Measurements from ENCODE around the gene HERC2. TPM values are rescaled to one million over a fixed set of nuclear protein-coding genes. Genes with fewer than 3 reads are reported as not detected.
"Not testable (repeated sequence)": the region's sequence is repeated elsewhere in the genome, so short reads cannot be mapped to it uniquely, and the experiment has no call there.

HERC2 gene
- total and polyA plus RNA-seq, 4 experiments from 2014 or later = 3.4 to 55.1 (median 28.9) TPM

DNA sequence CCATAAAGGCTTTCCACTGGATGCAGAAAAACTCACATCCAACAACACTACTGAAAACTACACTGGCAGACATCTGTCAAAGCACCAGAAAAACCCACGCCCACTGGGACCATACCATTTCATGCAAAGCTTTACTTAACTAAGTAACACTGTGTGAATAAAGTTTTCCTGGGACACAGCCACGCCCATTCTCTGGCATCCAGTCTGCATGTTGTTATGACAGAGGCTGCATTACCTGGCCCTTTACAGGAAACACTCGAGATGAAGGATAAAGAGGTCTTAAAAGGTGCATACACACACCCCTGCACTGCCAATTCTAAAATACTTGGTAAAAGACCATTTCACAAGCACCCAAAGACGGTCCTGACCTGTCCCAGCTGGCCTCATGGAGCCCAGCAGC, 176.6 kb downstream of the HERC2 start:
- DNase-seq; H3K4me3 ChIP-seq (ENCODE audit: low read length in 2 of 2); intact Hi-C loops (cut with micrococcal nuclease); H3K4me1 ChIP-seq (ENCODE audit: insufficient read depth, low read length); H3K27me3 Mint-ChIP-seq; H3K9me3 ChIP-seq (ENCODE audit: control insufficient read depth in 1 of 2, low read length in 2 of 2); H3K27me3 ChIP-seq (ENCODE audit: insufficient read depth, low read length); H3K27ac ChIP-seq (ENCODE audit: low read depth, low read length): not testable (repeated sequence)
- Mint-ChIP-seq H3K9me3 (peaks cover 0 to 15% (median 5%) of the 10 kb centered on the region in 8 donors), H3K36me3 (peaks cover 44 to 62% of the 10 kb centered on the region in 2 donors), H3K27ac (peak overlapping the region in 2 of 7 donors; percentile 56 to 87), H3K4me1 (peaks cover 0 to 55% (median 6%) of the 10 kb centered on the region in 4 donors), H3K4me3 (peak overlapping the region in 2 of 8 donors; percentile 14 to 35)
- POLR2A ChIA-PET (ENCODE audit: partially characterized antibody) = interaction anchor here (0.7 to 2.1 kb wide), 7 partner anchors 9 to 59 kb away, joined by 3 to 19 read pairs (median 4); no protein-coding TSS in a partner anchor
- H3K36me3 ChIP-seq (ENCODE audit: insufficient read depth, low read length) = peaks cover 14% of the 10 kb centered on the region
- CTCF ChIA-PET (ENCODE audit: partially characterized antibody) = interaction anchor here (0.9 to 5.8 kb wide), 3 partner anchors 11 to 59 kb away, joined by 3 to 39 read pairs (median 4); no protein-coding TSS in a partner anchor

DNA sequence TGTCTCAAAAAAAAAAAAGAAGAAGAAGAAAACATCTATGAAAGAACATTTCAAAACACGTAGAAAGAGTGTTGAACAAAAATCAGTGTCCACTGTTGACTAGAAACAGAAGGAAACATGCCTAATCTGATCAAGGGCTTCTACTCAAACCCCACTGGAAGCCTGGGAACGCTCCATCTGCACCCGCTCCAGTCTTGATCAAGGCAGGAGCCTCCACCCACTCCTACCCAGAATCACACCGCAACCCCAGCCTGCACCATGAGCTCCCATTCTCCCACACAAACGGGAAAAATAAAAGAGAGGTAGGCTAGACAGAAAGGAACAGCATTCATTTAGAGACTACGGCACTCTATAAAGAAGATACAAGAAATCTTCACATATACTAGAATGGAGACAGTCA, 181.9 kb downstream of the HERC2 start:
- Histone ChIP-seq H3K4me3 (ENCODE audit: low read length in 2 of 2) (no peak overlapping the region), H3K9me3 (ENCODE audit: control insufficient read depth in 1 of 2, low read length in 2 of 2) (no peaks in the 10 kb centered on the region), H3K27ac (ENCODE audit: low read depth, low read length) (no peak overlapping the region), H3K27me3 (ENCODE audit: insufficient read depth, low read length) (no peaks in the 10 kb centered on the region), H3K4me1 (ENCODE audit: insufficient read depth, low read length) (peaks cover 29% of the 10 kb centered on the region), H3K36me3 (ENCODE audit: insufficient read depth, low read length) (peaks cover 17% of the 10 kb centered on the region)
- CTCF ChIA-PET (ENCODE audit: partially characterized antibody) = interaction anchor here (1.5 to 2.7 kb wide), 2 partner anchors 11 to 14 kb away, joined by 4 to 8 read pairs; no protein-coding TSS in a partner anchor
- Mint-ChIP-seq H3K9me3 (no peaks in the 10 kb centered on the region), H3K4me3 (no peak overlapping the region), H3K4me1 (peaks cover 25 to 67% (median 33%) of the 10 kb centered on the region in 4 donors), H3K27ac (peak overlapping the region in 3 of 7 donors; percentile 66 to 82 (median 68)), H3K36me3 (peaks cover 54 to 57% of the 10 kb centered on the region in 2 donors), H3K27me3 (no peaks in the 10 kb centered on the region)
- DNase-seq = no peak
- POLR2A ChIA-PET (ENCODE audit: partially characterized antibody) = interaction anchor here (1.2 kb wide), 1 partner anchor 32 kb away, joined by 4 read pairs; no protein-coding TSS in a partner anchor
- intact Hi-C loops (cut with micrococcal nuclease) = no loop called here

DNA sequence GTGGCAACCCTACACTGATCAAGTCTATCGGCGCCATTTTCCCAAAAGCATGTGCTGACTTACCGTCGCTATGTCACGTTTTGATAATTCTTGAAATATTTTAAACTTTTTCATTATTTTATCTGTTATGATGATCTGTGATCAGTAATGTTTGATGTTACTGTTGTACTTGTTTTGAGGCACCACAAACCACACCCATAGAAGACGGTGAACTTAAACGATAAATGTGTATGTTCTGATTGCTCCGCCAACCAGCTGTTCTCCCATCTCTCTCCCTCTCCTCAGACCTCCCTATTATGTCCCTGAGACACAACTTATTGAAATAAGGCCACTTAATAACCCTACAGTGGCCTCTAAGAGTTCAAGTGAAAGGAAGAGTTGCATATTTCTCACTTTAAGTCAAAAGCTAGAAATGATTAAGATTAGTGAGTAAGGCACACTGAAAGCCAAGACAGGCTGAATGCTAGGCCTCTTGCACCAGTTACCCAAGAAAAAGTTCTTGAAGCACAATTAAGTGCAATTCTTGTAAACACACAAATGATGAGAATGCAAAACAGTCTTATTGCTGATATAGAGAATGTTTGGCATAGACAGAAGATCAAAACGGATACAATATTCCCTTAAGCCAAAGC, 184.5 kb downstream of the HERC2 start:
- Mint-ChIP-seq H3K36me3 (peaks cover 56 to 57% of the 10 kb centered on the region in 2 donors), H3K4me3 (peak overlapping the region in 6 of 8 donors; percentile 21 to 84 (median 64)), H3K27ac (peak overlapping the region; percentile 62 to 96 (median 88)), H3K4me1 (peaks cover 28 to 78% (median 40%) of the 10 kb centered on the region in 4 donors)
- DNase-seq = peak in 4 of 5 donors; percentile 5 to 18 (median 10)
- CTCF ChIA-PET (ENCODE audit: partially characterized antibody) = interaction anchor here (1.3 to 5.4 kb wide), 4 partner anchors 9 to 30 kb away, joined by 3 to 28 read pairs (median 6); no protein-coding TSS in a partner anchor
- H3K36me3 ChIP-seq (ENCODE audit: insufficient read depth, low read length); intact Hi-C loops (cut with micrococcal nuclease); H3K4me3 ChIP-seq (ENCODE audit: low read length in 2 of 2); H3K27me3 Mint-ChIP-seq; H3K9me3 Mint-ChIP-seq; H3K9me3 ChIP-seq (ENCODE audit: control insufficient read depth in 1 of 2, low read length in 2 of 2); H3K27me3 ChIP-seq (ENCODE audit: insufficient read depth, low read length); H3K27ac ChIP-seq (ENCODE audit: low read depth, low read length): not testable (repeated sequence)
- POLR2A ChIA-PET (ENCODE audit: partially characterized antibody) = interaction anchor here (0.6 to 6.5 kb wide), 9 partner anchors 8 to 83 kb away, joined by 3 to 30 read pairs (median 19); no protein-coding TSS in a partner anchor
- H3K4me1 ChIP-seq (ENCODE audit: insufficient read depth, low read length) = peaks cover 29% of the 10 kb centered on the region

DNA sequence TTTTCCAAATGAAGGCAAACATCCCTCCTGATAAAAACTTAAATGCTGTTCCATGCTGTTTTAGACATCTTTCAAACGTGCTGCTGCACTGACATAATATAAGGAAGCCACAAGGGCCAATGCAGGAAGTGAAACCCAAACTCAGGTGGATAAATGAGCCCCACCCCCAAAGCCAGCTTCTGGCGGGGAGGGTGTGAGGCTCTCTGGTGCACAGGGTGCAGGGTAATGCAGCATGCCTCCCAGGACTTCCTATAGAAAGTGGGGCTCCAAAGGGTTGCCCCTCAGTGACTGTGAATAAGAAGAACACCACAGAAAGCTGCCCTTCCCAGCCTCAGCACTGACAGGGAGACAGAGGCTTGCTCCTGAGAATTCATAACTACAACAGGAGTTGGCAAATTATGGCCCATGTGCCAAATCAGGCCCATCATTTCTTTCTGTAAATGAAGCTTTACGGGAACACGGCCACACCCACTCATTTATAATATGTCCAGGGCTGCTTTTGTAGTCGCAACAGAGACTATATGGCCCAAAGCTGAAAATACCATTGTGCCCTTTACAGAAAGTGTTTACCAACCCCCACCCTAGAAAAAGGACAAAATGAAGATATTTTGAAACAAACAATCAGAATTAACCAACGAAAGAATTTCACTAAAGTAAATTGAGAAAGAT, 185.6 kb downstream of the HERC2 start:
- H3K27ac ChIP-seq (ENCODE audit: low read depth, low read length); intact Hi-C loops (cut with micrococcal nuclease); H3K27me3 Mint-ChIP-seq: not testable (repeated sequence)

DNA sequence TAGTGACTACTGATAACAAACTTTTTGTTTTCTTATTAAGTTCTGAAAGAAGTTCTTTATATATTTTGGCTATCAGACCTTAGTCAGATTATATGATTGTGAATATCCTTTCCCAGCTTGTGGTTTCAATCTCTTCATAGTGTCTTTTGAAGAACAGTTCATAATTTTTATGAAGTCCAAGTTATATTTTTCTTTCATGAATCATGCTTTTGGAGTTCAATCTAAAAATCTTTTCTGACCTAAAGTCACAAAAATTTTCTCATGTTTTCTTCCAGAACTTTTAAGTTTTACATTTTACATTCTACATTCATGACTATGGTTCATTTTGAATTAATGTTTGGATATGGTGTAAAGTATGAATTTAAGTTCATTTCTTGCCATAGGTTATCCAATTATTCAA, 188.7 kb downstream of the HERC2 start:
- ChIA-PET CTCF (ENCODE audit: partially characterized antibody) (interaction anchor here (0.8 to 5.4 kb wide), 5 partner anchors 7 to 70 kb away, joined by 3 to 28 read pairs (median 4); partner anchors contain the start of gene OCA2), POLR2A (ENCODE audit: partially characterized antibody) (interaction anchor here (2.1 to 6.5 kb wide), 2 partner anchors 12 to 26 kb away, joined by 6 to 30 read pairs; no protein-coding TSS in a partner anchor)
- H3K9me3 Mint-ChIP-seq = peaks cover 0 to 4% (median 0%) of the 10 kb centered on the region in 8 donors
- H3K27me3 ChIP-seq (ENCODE audit: insufficient read depth, low read length) = no peaks in the 10 kb centered on the region
- H3K4me3 ChIP-seq (ENCODE audit: low read length in 2 of 2) = no peak overlapping the region
- peaks cover 29% of the 10 kb centered on the region for H3K4me1 ChIP-seq (ENCODE audit: insufficient read depth, low read length)
- H3K36me3 Mint-ChIP-seq = peaks cover 40 to 47% of the 10 kb centered on the region in 2 donors
- intact Hi-C loops (cut with micrococcal nuclease) = no loop called here
- H3K4me3 Mint-ChIP-seq = peak overlapping the region in 1 of 8 donors; percentile 50
- H3K27me3 Mint-ChIP-seq = no peaks in the 10 kb centered on the region
- H3K27ac Mint-ChIP-seq = peak overlapping the region in 1 of 7 donors; percentile 59
- peaks cover 25 to 75% (median 35%) of the 10 kb centered on the region in 4 donors for H3K4me1 Mint-ChIP-seq
- no peak for DNase-seq
- no peak overlapping the region for H3K27ac ChIP-seq (ENCODE audit: low read depth, low read length)
- H3K9me3 ChIP-seq (ENCODE audit: control insufficient read depth in 1 of 2, low read length in 2 of 2) = no peaks in the 10 kb centered on the region
- peaks cover 5% of the 10 kb centered on the region for H3K36me3 ChIP-seq (ENCODE audit: insufficient read depth, low read length)

More for the DNA sequence above, 185.6 kb downstream of the HERC2 start:
- H3K27me3 ChIP-seq (ENCODE audit: insufficient read depth, low read length); H3K4me3 ChIP-seq (ENCODE audit: low read length in 2 of 2); H3K36me3 ChIP-seq (ENCODE audit: insufficient read depth, low read length); H3K9me3 Mint-ChIP-seq; H3K9me3 ChIP-seq (ENCODE audit: control insufficient read depth in 1 of 2, low read length in 2 of 2): not testable (repeated sequence)
- peaks cover 29% of the 10 kb centered on the region for H3K4me1 ChIP-seq (ENCODE audit: insufficient read depth, low read length)
- H3K36me3 Mint-ChIP-seq = peaks cover 48 to 52% of the 10 kb centered on the region in 2 donors
- peak overlapping the region; percentile 81 to 96 (median 88) for H3K27ac Mint-ChIP-seq
- ChIA-PET CTCF (ENCODE audit: partially characterized antibody) (interaction anchor here (2.9 to 5.4 kb wide), 2 partner anchors 10 to 29 kb away, joined by 9 to 28 read pairs; no protein-coding TSS in a partner anchor), POLR2A (ENCODE audit: partially characterized antibody) (interaction anchor here (1.2 to 6.5 kb wide), 7 partner anchors 9 to 40 kb away, joined by 4 to 30 read pairs (median 24); no protein-coding TSS in a partner anchor)
- DNase-seq = peak in 4 of 5 donors; percentile 10 to 28 (median 23)
- H3K4me1 Mint-ChIP-seq = peaks cover 28 to 82% (median 40%) of the 10 kb centered on the region in 4 donors
- H3K4me3 Mint-ChIP-seq = peak overlapping the region in 6 of 8 donors; percentile 34 to 84 (median 54)

DNA sequence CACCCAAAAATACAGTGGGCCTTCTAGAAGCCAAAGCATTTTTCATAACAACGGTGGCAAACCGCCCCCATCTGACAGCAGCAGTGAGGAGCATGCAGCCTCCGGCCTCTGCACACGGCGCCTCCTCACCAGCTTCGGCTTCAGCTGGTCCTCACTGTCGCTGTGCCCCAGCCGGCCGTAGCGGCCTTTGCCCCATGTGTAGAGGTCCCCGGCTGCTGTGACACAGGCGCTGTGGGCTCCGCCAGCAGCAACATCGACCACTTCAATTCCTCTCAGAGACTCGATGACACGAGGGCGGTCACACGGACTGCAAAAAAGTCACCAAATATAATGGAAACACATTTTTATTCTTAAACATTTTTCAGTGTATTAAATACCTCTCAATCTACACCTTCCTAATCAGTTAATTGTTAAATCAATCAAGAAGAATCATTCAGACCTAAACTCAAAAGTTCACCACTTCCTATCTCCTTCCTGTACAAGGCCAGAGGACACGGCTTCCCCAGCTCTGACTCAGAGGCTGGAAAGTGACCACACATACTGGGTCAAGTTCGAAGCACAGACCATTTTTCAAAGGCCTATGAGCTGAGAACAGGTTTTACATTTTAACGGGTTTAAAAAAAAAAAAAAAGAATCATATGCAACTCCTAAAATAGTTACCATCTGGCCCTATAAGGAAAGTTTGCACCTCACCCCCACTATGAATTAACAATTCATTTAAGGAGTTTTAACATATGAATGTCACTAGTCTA, 189.3 kb downstream of the HERC2 start:
- POLR2A ChIA-PET (ENCODE audit: partially characterized antibody) = interaction anchor here (2.1 to 6.5 kb wide), 2 partner anchors 12 to 25 kb away, joined by 6 to 30 read pairs; no protein-coding TSS in a partner anchor
- Histone ChIP-seq H3K4me1 (ENCODE audit: insufficient read depth, low read length) (peaks cover 26% of the 10 kb centered on the region), H3K27ac (ENCODE audit: low read depth, low read length) (no peak overlapping the region), H3K9me3 (ENCODE audit: control insufficient read depth in 1 of 2, low read length in 2 of 2) (no peaks in the 10 kb centered on the region), H3K27me3 (ENCODE audit: insufficient read depth, low read length) (no peaks in the 10 kb centered on the region), H3K36me3 (ENCODE audit: insufficient read depth, low read length) (peaks cover 5% of the 10 kb centered on the region), H3K4me3 (ENCODE audit: low read length in 2 of 2) (no peak overlapping the region)
- H3K4me1 Mint-ChIP-seq = peaks cover 22 to 69% (median 31%) of the 10 kb centered on the region in 4 donors
- H3K27me3 Mint-ChIP-seq = no peaks in the 10 kb centered on the region
- CTCF ChIA-PET (ENCODE audit: partially characterized antibody) = interaction anchor here (0.8 to 1.6 kb wide), 3 partner anchors 10 to 33 kb away, joined by 3 to 5 read pairs (median 4); partner anchors contain the start of gene OCA2
- H3K4me3 Mint-ChIP-seq = peak overlapping the region in 2 of 8 donors; percentile 49 to 50
- DNase-seq = no peak
- intact Hi-C loops (cut with micrococcal nuclease) = no loop called here
- peaks cover 0 to 4% (median 0%) of the 10 kb centered on the region in 8 donors for H3K9me3 Mint-ChIP-seq
- peak overlapping the region in 2 of 7 donors; percentile 42 to 59 for H3K27ac Mint-ChIP-seq
- peaks cover 37 to 47% of the 10 kb centered on the region in 2 donors for H3K36me3 Mint-ChIP-seq
